ENCODE measurements around the gene DEPP1. TPM values are rescaled to one million over a fixed set of nuclear protein-coding genes. Genes with fewer than 3 reads are reported as not detected.
A peak's percentile ranks its signal among the peaks of the same experiment; 100 is the strongest.
"Not testable (repeated sequence)": the region's sequence is repeated elsewhere in the genome, so short reads cannot be mapped to it uniquely, and the experiment has no call there.

DEPP1 gene
- 0.64 and 1.5 TPM in 2 replicates for total RNA-seq

- DNase-seq (ENCODE audit: low spot score): no peak
- intact Hi-C loops (cut with micrococcal nuclease): no loop called here
- peak within 1 kb of the TSS; percentile 47 for H3K4me3 Mint-ChIP-seq (ENCODE audit: low read depth)
- H3K4me1 Mint-ChIP-seq (ENCODE audit: low read depth): peaks cover 25% of the 10 kb centered on the region
- no peaks in the 10 kb centered on the region for H3K27me3 Mint-ChIP-seq (ENCODE audit: low read depth)
- no peaks in the 10 kb centered on the region for H3K9me3 Mint-ChIP-seq
- peak within 1 kb of the TSS; percentile 8 for H3K27ac Mint-ChIP-seq
- no peaks in the 10 kb centered on the region for H3K36me3 Mint-ChIP-seq (ENCODE audit: low read depth)
Measured at GRCh38 chr10:44978570-44979280, at the start of gene DEPP1. Gene DEPP1, minus strand, starts transcription at chr10:44978809. Its CDS starts 779 bp downstream, at chr10:44978030.

GRCh38 chr10:45023426-45023825 is 44.8 kb upstream of the DEPP1 start:
- H3K36me3 Mint-ChIP-seq (ENCODE audit: low read depth): no peaks in the 10 kb centered on the region
- DNase-seq (ENCODE audit: low spot score): no peak
- intact Hi-C loops (cut with micrococcal nuclease): no loop called here
- H3K4me3 Mint-ChIP-seq (ENCODE audit: low read depth): no peak overlapping the region
- no peak overlapping the region for H3K27ac Mint-ChIP-seq
- H3K9me3 Mint-ChIP-seq: no peaks in the 10 kb centered on the region
- H3K27me3 Mint-ChIP-seq (ENCODE audit: low read depth): peaks cover 3% of the 10 kb centered on the region
- no peaks in the 10 kb centered on the region for H3K4me1 Mint-ChIP-seq (ENCODE audit: low read depth)

- Mint-ChIP-seq H3K27ac (no peak overlapping the region), H3K36me3 (ENCODE audit: low read depth) (no peaks in the 10 kb centered on the region), H3K9me3 (no peaks in the 10 kb centered on the region), H3K4me1 (ENCODE audit: low read depth) (no peaks in the 10 kb centered on the region), H3K4me3 (ENCODE audit: low read depth) (no peak overlapping the region), H3K27me3 (ENCODE audit: low read depth) (peaks cover 18% of the 10 kb centered on the region)
- intact Hi-C loops (cut with micrococcal nuclease): no loop called here
- no peak for DNase-seq (ENCODE audit: low spot score)
Measured at GRCh38 chr10:45015590-45015989, 37.0 kb upstream of the DEPP1 start.

- H3K4me1 Mint-ChIP-seq (ENCODE audit: low read depth); H3K27ac Mint-ChIP-seq; intact Hi-C loops (cut with micrococcal nuclease); H3K9me3 Mint-ChIP-seq; H3K4me3 Mint-ChIP-seq (ENCODE audit: low read depth); H3K36me3 Mint-ChIP-seq (ENCODE audit: low read depth); DNase-seq (ENCODE audit: low spot score): not testable (repeated sequence)
- H3K27me3 Mint-ChIP-seq (ENCODE audit: low read depth): peaks cover 18% of the 10 kb centered on the region
Measured at GRCh38 chr10:45014557-45014956, 35.9 kb upstream of the DEPP1 start.

- peaks cover 9% of the 10 kb centered on the region for H3K9me3 Mint-ChIP-seq
- no peak overlapping the region for H3K4me3 Mint-ChIP-seq (ENCODE audit: low read depth)
- no peak for DNase-seq (ENCODE audit: low spot score)
- H3K36me3 Mint-ChIP-seq (ENCODE audit: low read depth): peaks cover 25% of the 10 kb centered on the region
- intact Hi-C loops (cut with micrococcal nuclease): loop anchor here (2.0 to 10.0 kb wide), 5 partner anchors 76 to 1194 kb away; partner anchors contain the start of gene ZFAND4
- H3K4me1 Mint-ChIP-seq (ENCODE audit: low read depth): peaks cover 2% of the 10 kb centered on the region
- peaks cover 4% of the 10 kb centered on the region for H3K27me3 Mint-ChIP-seq (ENCODE audit: low read depth)
- H3K27ac Mint-ChIP-seq: no peak overlapping the region
Measured at GRCh38 chr10:45008524-45009161, 30.0 kb upstream of the DEPP1 start.

GRCh38 chr10:45006276-45007030 is 27.8 kb upstream of the DEPP1 start:
- intact Hi-C loops (cut with micrococcal nuclease): loop anchor here (10.0 kb wide), 3 partner anchors 458 to 1192 kb away; partner anchors contain the start of gene ZFAND4
- H3K9me3 Mint-ChIP-seq: peaks cover 22% of the 10 kb centered on the region
- H3K4me3 Mint-ChIP-seq (ENCODE audit: low read depth): no peak overlapping the region
- no peaks in the 10 kb centered on the region for H3K27me3 Mint-ChIP-seq (ENCODE audit: low read depth)
- no peak for DNase-seq (ENCODE audit: low spot score)
- peaks cover 44% of the 10 kb centered on the region for H3K36me3 Mint-ChIP-seq (ENCODE audit: low read depth)
- no peak overlapping the region for H3K27ac Mint-ChIP-seq
- H3K4me1 Mint-ChIP-seq (ENCODE audit: low read depth): peaks cover 15% of the 10 kb centered on the region

- DNase-seq (ENCODE audit: low spot score): no peak
- H3K36me3 Mint-ChIP-seq (ENCODE audit: low read depth): peaks cover 46% of the 10 kb centered on the region
- H3K4me1 Mint-ChIP-seq (ENCODE audit: low read depth): peaks cover 16% of the 10 kb centered on the region
- H3K27ac Mint-ChIP-seq: no peak overlapping the region
- H3K9me3 Mint-ChIP-seq: peaks cover 22% of the 10 kb centered on the region
- no peaks in the 10 kb centered on the region for H3K27me3 Mint-ChIP-seq (ENCODE audit: low read depth)
- no peak overlapping the region for H3K4me3 Mint-ChIP-seq (ENCODE audit: low read depth)
- intact Hi-C loops (cut with micrococcal nuclease): loop anchor here (10.0 kb wide), 3 partner anchors 460 to 1190 kb away; partner anchors contain the start of gene ZFAND4
Measured at GRCh38 chr10:45005284-45005683, 26.7 kb upstream of the DEPP1 start.

GRCh38 chr10:45004661-45005060 is 26.1 kb upstream of the DEPP1 start:
- Mint-ChIP-seq H3K27ac (no peak overlapping the region), H3K9me3 (peaks cover 22% of the 10 kb centered on the region), H3K27me3 (ENCODE audit: low read depth) (no peaks in the 10 kb centered on the region), H3K4me3 (ENCODE audit: low read depth) (no peak overlapping the region), H3K36me3 (ENCODE audit: low read depth) (peaks cover 50% of the 10 kb centered on the region), H3K4me1 (ENCODE audit: low read depth) (peaks cover 23% of the 10 kb centered on the region)
- intact Hi-C loops (cut with micrococcal nuclease): loop anchor here (10.0 kb wide), 3 partner anchors 460 to 1190 kb away; partner anchors contain the start of gene ZFAND4
- DNase-seq (ENCODE audit: low spot score): no peak

- Mint-ChIP-seq H3K27me3 (ENCODE audit: low read depth) (peaks cover 6% of the 10 kb centered on the region), H3K9me3 (peaks cover 22% of the 10 kb centered on the region), H3K4me3 (ENCODE audit: low read depth) (no peak overlapping the region), H3K27ac (no peak overlapping the region), H3K36me3 (ENCODE audit: low read depth) (peaks cover 50% of the 10 kb centered on the region), H3K4me1 (ENCODE audit: low read depth) (peaks cover 25% of the 10 kb centered on the region)
- no peak for DNase-seq (ENCODE audit: low spot score)
- intact Hi-C loops (cut with micrococcal nuclease): loop anchor here (10.0 kb wide), 3 partner anchors 461 to 1189 kb away; partner anchors contain the start of gene ZFAND4
Measured at GRCh38 chr10:45003432-45004000, 24.9 kb upstream of the DEPP1 start.

GRCh38 chr10:45001381-45002148 is 23.0 kb upstream of the DEPP1 start:
- peaks cover 29% of the 10 kb centered on the region for H3K4me1 Mint-ChIP-seq (ENCODE audit: low read depth)
- intact Hi-C loops (cut with micrococcal nuclease): loop anchor here (10.0 kb wide), 3 partner anchors 463 to 1187 kb away; partner anchors contain the start of gene ZFAND4

GRCh38 chr10:45000752-45001380 is 22.3 kb upstream of the DEPP1 start, which contains the start of gene ZNF22:
Gene ZNF22, plus strand, starts transcription at chr10:45000923. Its CDS starts 2,446 bp downstream, at chr10:45003369.
- peaks cover 10% of the 10 kb centered on the region for H3K27me3 Mint-ChIP-seq (ENCODE audit: low read depth)
- peaks cover 22% of the 10 kb centered on the region for H3K9me3 Mint-ChIP-seq
- peak; percentile 65 for DNase-seq (ENCODE audit: low spot score)

More at GRCh38 chr10:45001381-45002148, 23.0 kb upstream of the DEPP1 start:
- Mint-ChIP-seq H3K4me3 (ENCODE audit: low read depth) (peak overlapping the region; percentile 93), H3K36me3 (ENCODE audit: low read depth) (peaks cover 50% of the 10 kb centered on the region), H3K27me3 (ENCODE audit: low read depth) (peaks cover 10% of the 10 kb centered on the region), H3K27ac (peak overlapping the region; percentile 96), H3K9me3 (peaks cover 22% of the 10 kb centered on the region)
- DNase-seq (ENCODE audit: low spot score): peak; percentile 52

More at GRCh38 chr10:45000752-45001380, 22.3 kb upstream of the DEPP1 start, which contains the start of gene ZNF22:
- Mint-ChIP-seq H3K4me3 (ENCODE audit: low read depth) (peak within 1 kb of the TSS; percentile 93), H3K36me3 (ENCODE audit: low read depth) (peaks cover 47% of the 10 kb centered on the region), H3K27ac (peak within 1 kb of the TSS; percentile 96), H3K4me1 (ENCODE audit: low read depth) (peaks cover 35% of the 10 kb centered on the region)
- intact Hi-C loops (cut with micrococcal nuclease): loop anchor here (10.0 kb wide), 3 partner anchors 464 to 1186 kb away; partner anchors contain the start of gene ZFAND4
